ENCODE results near the gene SENP3. TPM values are rescaled to one million over a fixed set of nuclear protein-coding genes. Genes with fewer than 3 reads are reported as not detected.

The SENP3 gene
- total and polyA plus RNA-seq, 8 donors = 22.0 to 78.6 (median 51.5) TPM

GRCh38 chr17:7579834-7580603 lies 18.3 kb downstream of the SENP3 start:
- peak overlapping the region; percentile 85 to 95 (median 89) for H3K27ac ChIP-seq
- H3K36me3 ChIP-seq = peaks cover 40 to 50% (median 45%) of the 10 kb centered on the region in 4 donors
- peaks cover 68 to 92% (median 85%) of the 10 kb centered on the region in 4 donors for H3K4me1 ChIP-seq
- intact Hi-C loops (cut with DNase I; ENCODE audit: low total_unique reads) = no loop called here
- WGBS, 5 donors = 53 to 71% (median 64%) methylated on average over 12 of the region's 12 CpGs
- H3K9me3 ChIP-seq = no peaks in the 10 kb centered on the region
- no peak for DNase-seq
- TF ChIP-seq CTCF (IDR thresholded peaks at IDR 0.05) (no peak), EP300 (IDR thresholded peaks at IDR 0.05) (no peak), POLR2AphosphoS5 (IDR thresholded peaks at IDR 0.05) (no peak), POLR2A (IDR thresholded peaks at IDR 0.05) (no peak)
- peak overlapping the region; percentile 18 to 66 (median 42) for H3K4me3 ChIP-seq
- no peaks in the 10 kb centered on the region for H3K27me3 ChIP-seq

- DNase-seq = no peak
- H3K36me3 ChIP-seq = peaks cover 31 to 43% (median 36%) of the 10 kb centered on the region in 4 donors
- H3K4me3 ChIP-seq = peak overlapping the region; percentile 6 to 66 (median 42)
- peak overlapping the region; percentile 87 to 95 (median 90) for H3K27ac ChIP-seq
- H3K9me3 ChIP-seq = no peaks in the 10 kb centered on the region
- intact Hi-C loops (cut with DNase I; ENCODE audit: low total_unique reads) = no loop called here
- peaks cover 60 to 92% (median 85%) of the 10 kb centered on the region in 4 donors for H3K4me1 ChIP-seq
- no peaks in the 10 kb centered on the region for H3K27me3 ChIP-seq
- WGBS, 5 donors = 79 to 85% (median 81%) methylated on average over 23 of the region's 23 CpGs
- TF ChIP-seq POLR2A (IDR thresholded peaks at IDR 0.05) (no peak), EP300 (IDR thresholded peaks at IDR 0.05) (no peak), CTCF (IDR thresholded peaks at IDR 0.05) (no peak), POLR2AphosphoS5 (IDR thresholded peaks at IDR 0.05) (no peak)
These were observed 19.2 kb downstream of the SENP3 start for GRCh38 chr17:7580604-7581575.

GRCh38 chr17:7582396-7583252 lies 20.9 kb downstream of the SENP3 start:
- H3K27ac ChIP-seq = peak overlapping the region; percentile 90 to 97 (median 94)
- intact Hi-C loops (cut with DNase I; ENCODE audit: low total_unique reads) = no loop called here
- TF ChIP-seq CTCF (IDR thresholded peaks at IDR 0.05) (no peak), EP300 (IDR thresholded peaks at IDR 0.05) (no peak), POLR2AphosphoS5 (IDR thresholded peaks at IDR 0.05) (no peak), POLR2A (IDR thresholded peaks at IDR 0.05) (no peak)

More at GRCh38 chr17:7582396-7583252, 20.9 kb downstream of the SENP3 start:
- H3K4me1 ChIP-seq = peaks cover 53 to 92% (median 85%) of the 10 kb centered on the region in 4 donors
- peaks cover 14 to 43% (median 32%) of the 10 kb centered on the region in 4 donors for H3K36me3 ChIP-seq
- 83 to 88% (median 86%) methylated on average over 16 to 36 of the region's 36 CpGs for WGBS, 5 donors
- H3K4me3 ChIP-seq = peak overlapping the region; percentile 55 to 66 (median 60)
- DNase-seq = peak in 1 of 2 donors; percentile 51
- no peaks in the 10 kb centered on the region for H3K9me3 ChIP-seq
- H3K27me3 ChIP-seq = no peaks in the 10 kb centered on the region
